Sigmoid colon (tissue), 4 donors: ENCODE data around the gene PADI2.

Experiments
- CTCF ChIP-seq, 4 experiments: fragments of 450-650 bp in 3 of 4; fragments of 200-600 bp in 1 of 4; IDR thresholded peaks; one replicate each; pipeline ENCODE4 v1.5.1; 2016 to 2019; ENCODE audit warnings: antibody characterized with exemption in 4 of 4, mild to moderate bottlenecking in 3 of 4, moderate library complexity in 2 of 4
- POLR2A ChIP-seq, 2 donors: fragments of 450-650 bp; IDR thresholded peaks; one replicate each; pipeline ENCODE4 v1.6.1; 2016; ENCODE audit warnings: antibody characterized with exemption in 2 of 2, mild to moderate bottlenecking in 2 of 2, moderate library complexity in 2 of 2
- POLR2AphosphoS5 ChIP-seq, 4 donors: sonication (generic); formaldehyde crosslinking; IDR thresholded peaks; one replicate each; pipeline ENCODE4 v1.6.1; 2017; ENCODE audit warnings: antibody characterized with exemption in 4 of 4

- TF ChIP-seq CTCF (IDR thresholded peaks at IDR 0.05), result no peak
- TF ChIP-seq POLR2A (IDR thresholded peaks at IDR 0.05), result no peak
- TF ChIP-seq POLR2AphosphoS5 (IDR thresholded peaks at IDR 0.05), result no peak
Observed at GRCh38 chr1:17110555-17110926, 8.7 kb downstream of the PADI2 start.
